H1 (cell line): ENCODE results near the gene CELSR3. TPM values are rescaled to one million over a fixed set of nuclear protein-coding genes. Genes with fewer than 3 reads are reported as not detected.

ENCODE experiments used
- CTCF ChIA-PET: fragments of 300-600 bp; sonication (Branson Sonifier 250); formaldehyde crosslinking; loops from one replicate; lab custom pipeline; 2021; ENCODE audit not compliant: partially characterized antibody; lab: Charles Lee
- POLR2A ChIA-PET: fragments of 300-600 bp; sonication (Branson Sonifier 250); formaldehyde crosslinking; loops from one replicate; lab custom pipeline; 2021; ENCODE audit warnings: inconsistent platforms; ENCODE audit not compliant: partially characterized antibody; lab: Charles Lee
- DNase-seq, 2 experiments: peaks; one replicate each; pipeline versions ENCODE4 v3.0.0 to v3.0.0-alpha.2; 2010 to 2022; ENCODE audit warnings: low spot score in 2 of 2, low read depth in 1 of 2, mixed read lengths in 1 of 2
- FAIRE-seq: peaks from 2 replicates; lab custom pipeline; 2011; peaks lifted over from hg19 to GRCh38; lab: Jason Lieb, UNC
- H2AFZ ChIP-seq: 2 replicates; pipeline ENCODE4 v1.8.1; 2012; ENCODE audit warnings: low read length, inconsistent platforms
- H2AK5ac ChIP-seq: 2 replicates; pipeline ENCODE4 v1.6.1; 2013; ENCODE audit warnings: low read depth, low read length
- H2BK120ac ChIP-seq: replicated peaks from 2 replicates; pipeline ENCODE3; 2013; ENCODE audit warnings: low read depth, low read length, inconsistent platforms
- H2BK12ac ChIP-seq: 2 replicates; pipeline ENCODE4 v1.6.1; 2013; ENCODE audit warnings: low read depth, low read length
- H2BK15ac ChIP-seq: 2 replicates; pipeline ENCODE4 v1.6.1; 2013; ENCODE audit warnings: low read length
- H2BK20ac ChIP-seq: 2 replicates; pipeline ENCODE4 v1.6.1; 2013; ENCODE audit warnings: low read length
- H2BK5ac ChIP-seq: 2 replicates; pipeline ENCODE4 v1.6.1; 2013; ENCODE audit warnings: low read depth, low read length
- H3K14ac ChIP-seq: 2 replicates; pipeline ENCODE4 v1.6.1; 2013; ENCODE audit warnings: inconsistent platforms; ENCODE audit not compliant: insufficient read length
- H3K18ac ChIP-seq: 2 replicates; pipeline ENCODE4 v1.6.1; 2013; ENCODE audit warnings: low read length; ENCODE audit errors: extremely low read depth
- H3K23ac ChIP-seq: 2 replicates; pipeline ENCODE4 v1.6.1; 2013; ENCODE audit warnings: inconsistent platforms; ENCODE audit not compliant: insufficient read length
- H3K23me2 ChIP-seq: 2 replicates; pipeline ENCODE4 v1.6.1; 2013; ENCODE audit warnings: low read depth, low read length
- H3K27ac ChIP-seq: 2 replicates; pipeline ENCODE4 v1.6.1; 2011; ENCODE audit warnings: low read depth, low read length, inconsistent platforms
- H3K27me3 ChIP-seq, 4 experiments: replicated peaks in 1 of 4; 1 replicate in 1 of 4; 2 replicates in 3 of 4; pipeline versions ENCODE4 v1.6.1 to v1.8.1; 2011 to 2013; ENCODE audit warnings: low read length in 3 of 4, mild to moderate bottlenecking in 3 of 4, inconsistent platforms in 2 of 4, mixed read lengths in 2 of 4, moderate library complexity in 1 of 4; ENCODE audit not compliant: control insufficient read depth in 3 of 4, insufficient read depth in 3 of 4; ENCODE audit errors: extremely low read depth in 1 of 4
- H3K36me3 ChIP-seq, 4 experiments: 2 replicates each; pipeline versions ENCODE4 v1.6.1 to v1.8.1; 2011 to 2013; ENCODE audit warnings: mild to moderate bottlenecking in 4 of 4, low read length in 3 of 4, moderate library complexity in 2 of 4, control low read depth in 1 of 4, inconsistent platforms in 1 of 4; ENCODE audit not compliant: insufficient read depth in 4 of 4, control insufficient read depth in 2 of 4
- H3K4ac ChIP-seq: replicated peaks from 2 replicates; pipeline ENCODE3; 2013; ENCODE audit warnings: low read length, low read depth, mixed read lengths, inconsistent platforms; ENCODE audit not compliant: insufficient read length
- H3K4me1 ChIP-seq, 4 experiments: replicated peaks in 1 of 4; 1 replicate in 1 of 4; 2 replicates in 3 of 4; pipeline versions ENCODE4 v1.6.1 to v1.8.1; 2011 to 2013; ENCODE audit warnings: low read length in 3 of 4, inconsistent platforms in 2 of 4, mixed read lengths in 1 of 4; ENCODE audit not compliant: insufficient read depth in 4 of 4, control insufficient read depth in 3 of 4
- H3K4me2 ChIP-seq, 2 experiments: 2 replicates each; pipeline versions ENCODE4 v1.6.1 to v1.8.1; 2011 to 2013; ENCODE audit warnings: low read depth in 2 of 2, low read length in 2 of 2, control low read depth in 1 of 2, inconsistent platforms in 1 of 2, mild to moderate bottlenecking in 1 of 2; ENCODE audit not compliant: insufficient read depth in 1 of 2
- H3K4me3 ChIP-seq, 4 experiments: fragments of 200-600, 300-600 bp in 1 of 4; sonication (generic), shearing (Covaris generic), sonication (Bioruptor Twin) in 1 of 4; 2 replicates each; pipeline versions ENCODE4 v1.5.1 to v1.8.1; 2011 to 2016; ENCODE audit warnings: low read length in 4 of 4, low read depth in 3 of 4, control low read depth in 2 of 4, inconsistent platforms in 2 of 4, mild to moderate bottlenecking in 2 of 4, mixed read lengths in 1 of 4, moderate library complexity in 1 of 4; ENCODE audit not compliant: insufficient read depth in 2 of 4; ENCODE audit errors: extremely low read depth in 1 of 4
- H3K56ac ChIP-seq: replicated peaks from 2 replicates; pipeline ENCODE3; 2013; ENCODE audit warnings: low read depth, mild to moderate bottlenecking, mixed read lengths, low read length, inconsistent platforms; ENCODE audit not compliant: insufficient read length
- H3K79me1 ChIP-seq: 2 replicates; pipeline ENCODE4 v1.6.1; 2013; ENCODE audit warnings: low read depth, low read length, control low read depth
- H3K79me2 ChIP-seq, 2 experiments: 2 replicates each; pipeline versions ENCODE4 v1.6.1 to v1.8.1; 2012 to 2013; ENCODE audit warnings: low read length in 2 of 2, mild to moderate bottlenecking in 2 of 2, inconsistent platforms in 1 of 2; ENCODE audit not compliant: insufficient read depth in 2 of 2, control insufficient read depth in 1 of 2
- H3K9ac ChIP-seq, 4 experiments: replicated peaks in 1 of 4; 1 replicate in 1 of 4; 2 replicates in 3 of 4; pipeline versions ENCODE4 v1.6.1 to v1.8.1; 2011 to 2013; ENCODE audit warnings: low read depth in 3 of 4, low read length in 3 of 4, control low read depth in 2 of 4, mild to moderate bottlenecking in 2 of 4, moderate library complexity in 2 of 4, inconsistent platforms in 1 of 4; ENCODE audit errors: extremely low read depth in 1 of 4
- H3K9me3 ChIP-seq, 2 experiments: 2 replicates each; pipeline versions ENCODE4 v1.6.1 to v1.8.1; 2012 to 2013; ENCODE audit warnings: mild to moderate bottlenecking in 2 of 2, moderate library complexity in 2 of 2, control low read depth in 1 of 2, inconsistent platforms in 1 of 2, low read depth in 1 of 2, low read length in 1 of 2, mixed read lengths in 1 of 2; ENCODE audit not compliant: insufficient read depth in 2 of 2
- H4K20me1 ChIP-seq, 2 experiments: replicated peaks in 1 of 2; 2 replicates each; pipeline versions ENCODE3 to v1.8.1; 2011 to 2013; ENCODE audit warnings: inconsistent platforms in 2 of 2, low read length in 2 of 2, mild to moderate bottlenecking in 1 of 2; ENCODE audit not compliant: insufficient read depth in 2 of 2, control insufficient read depth in 1 of 2
- H4K5ac ChIP-seq: 2 replicates; pipeline ENCODE4 v1.6.1; 2013; ENCODE audit warnings: low read length, low read depth, mixed read lengths, inconsistent platforms; ENCODE audit not compliant: insufficient read length
- H4K8ac ChIP-seq: 2 replicates; pipeline ENCODE4 v1.8.0; 2013; ENCODE audit warnings: mild to moderate bottlenecking, moderate library complexity, low read length, inconsistent platforms; ENCODE audit not compliant: insufficient read depth; ENCODE audit errors: extremely low read depth
- H4K91ac ChIP-seq: replicated peaks from 2 replicates; pipeline ENCODE3; 2013; ENCODE audit warnings: low read length, mixed read lengths, inconsistent platforms; ENCODE audit not compliant: insufficient read length
- ATF2 ChIP-seq: IDR thresholded peaks from 2 replicates; pipeline ENCODE4 v1.6.1; 2012; ENCODE audit warnings: low read length, inconsistent platforms
- CBX8 ChIP-seq: fragments of 300-800, 300-1000 bp; sonication (generic); IDR thresholded peaks from 2 replicates; pipeline ENCODE4 v1.7.1; 2016; ENCODE audit warnings: low read depth, low read length, borderline replicate concordance
- EZH2 ChIP-seq: fragments of 200-600 bp; sonication (generic); IDR thresholded peaks from 2 replicates; pipeline ENCODE4 v1.7.1; 2012; ENCODE audit warnings: low read depth, mild to moderate bottlenecking, moderate library complexity, low read length, inconsistent platforms; ENCODE audit not compliant: severe bottlenecking
- GABPA ChIP-seq: IDR thresholded peaks from 2 replicates; pipeline ENCODE4 v1.6.1; 2011; ENCODE audit warnings: mild to moderate bottlenecking, low read length, moderate library complexity, borderline replicate concordance; ENCODE audit not compliant: insufficient read depth
- NANOG ChIP-seq: IDR thresholded peaks from 2 replicates; pipeline ENCODE4 v1.6.1; 2011; ENCODE audit warnings: low read length, low read depth, mild to moderate bottlenecking, inconsistent platforms; ENCODE audit not compliant: insufficient read depth, poor library complexity, severe bottlenecking
- NRF1 ChIP-seq: IDR thresholded peaks from 2 replicates; pipeline ENCODE4 v1.6.1; 2011; ENCODE audit warnings: mild to moderate bottlenecking, low read depth, low read length, improper control_type of control experiment
- POU5F1 ChIP-seq: IDR thresholded peaks from 2 replicates; pipeline ENCODE4 v1.6.1; 2011; ENCODE audit warnings: low read depth, mild to moderate bottlenecking, low read length, moderate library complexity
- WGBS, 2 experiments: shearing (Covaris generic) in 1 of 2; methylation state at CpG; one replicate each; pipeline versions ENCODE4 v1.1.6 to v1.1.7; 2013 to 2015; ENCODE audit warnings: low lambda C conversion rate in 2 of 2, mixed read lengths in 2 of 2, inconsistent platforms in 1 of 2, low coverage in 1 of 2, missing lambda C conversion rate in 1 of 2; ENCODE audit not compliant: insufficient replicate concordance in 2 of 2, insufficient coverage in 1 of 2, insufficient read length in 1 of 2; ENCODE audit errors: extremely low coverage in 1 of 2, missing lambda C conversion rate in 1 of 2; 5-methylcytosine and 5-hydroxymethylcytosine counted together
- polyA plus RNA-seq, 7 experiments: library from polyadenylated mRNA; depleted of rRNA in 3 of 7; stranded (reverse) in 5 of 7; unstranded in 2 of 7; fragments of >200 nt in 5 of 7; fragments of 200-250 nt in 2 of 7; gene quantifications; 1 replicate in 5 of 7; 2 replicates in 1 of 7; 4 replicates in 1 of 7; pipeline versions ENCODE4 v1.2.1 to v1.2.3, GENCODE V29; 2011 to 2013; ENCODE audit warnings: missing spikeins in 2 of 7, mixed read lengths in 2 of 7
- total RNA-seq: library from RNA; stranded (reverse); fragmentation: NEBNext Ultra II Directional; extraction: Animal tissue kit (Norgen Biotek cat#: 25700); gene quantifications from 2 replicates; pipeline ENCODE4 v1.2.1, GENCODE V29; 2021

The CELSR3 gene
- total and polyA plus RNA-seq, 2 of the 8 experiments (the other 6 are each of a cell fraction or from before 2014, with no cell fraction given): 11.6 to 29.5 TPM

GRCh38 chr3:48647714-48648113 lies 15.0 kb downstream of the CELSR3 start:
- no peak for FAIRE-seq
- H2BK15ac ChIP-seq: no peak overlapping the region
- H3K4me3 ChIP-seq: no peak overlapping the region
- H3K14ac ChIP-seq: no peak overlapping the region
- 92% methylated on average over 9 of the region's 9 CpGs; no CpG with 5 or more reads in 1 of the 2 experiments for WGBS, 2 experiments
- H3K9me3 ChIP-seq: no peaks in the 10 kb centered on the region
- H3K4me1 ChIP-seq: no peaks in the 10 kb centered on the region
- CTCF ChIA-PET: interaction anchor here (1.6 kb wide), 1 partner anchor 212 kb away, joined by 4 read pairs; no protein-coding TSS in a partner anchor
- H4K5ac ChIP-seq: no peak overlapping the region
- H4K91ac ChIP-seq: no peak overlapping the region
- no peak overlapping the region for H3K23ac ChIP-seq
- H2BK5ac ChIP-seq: no peak overlapping the region
- peaks cover 0 to 13% of the 10 kb centered on the region in 2 experiments for H4K20me1 ChIP-seq
- H3K23me2 ChIP-seq: 0 out of 2 replicates have a peak, but pooled peaks cover 2% of the 10 kb centered on the region
- TF ChIP-seq CBX8 (no peak), POU5F1 (no peak), EZH2 (no peak), GABPA (no peak), ATF2 (no peak), NRF1 (no peak), NANOG (no peak)
- TF ChIP-seq, all 59 proteins: peak for 0
- no peak overlapping the region for H2AK5ac ChIP-seq
- POLR2A ChIA-PET: interaction anchor here (1.8 to 10.5 kb wide), 2 partner anchors 11 to 24 kb away, joined by 5 to 111 read pairs; partner anchors contain the start of gene SLC26A6
- no peak overlapping the region for H2BK120ac ChIP-seq
- H2BK20ac ChIP-seq: no peak overlapping the region
- H3K79me2 ChIP-seq: no peaks in the 10 kb centered on the region
- H3K9ac ChIP-seq: no peak overlapping the region
- H3K27me3 ChIP-seq: no peaks in the 10 kb centered on the region
- no peak overlapping the region for H2BK12ac ChIP-seq
- H4K8ac ChIP-seq: no peak overlapping the region
- no peaks in the 10 kb centered on the region for H3K79me1 ChIP-seq
- peaks cover 3 to 28% (median 16%) of the 10 kb centered on the region in 4 experiments; a peak in 5 of 8 replicates for H3K36me3 ChIP-seq
- H3K18ac ChIP-seq: no peak overlapping the region
- no peak overlapping the region for H2AFZ ChIP-seq
- no peak overlapping the region for H3K4me2 ChIP-seq
- H3K56ac ChIP-seq: no peak overlapping the region
- no peak overlapping the region for H3K27ac ChIP-seq
- H3K4ac ChIP-seq: no peak overlapping the region
- DNase-seq: no peak
